ENCODE data around the gene GRID1.

GRID1 gene

GRCh38 chr10:85925201-85925750, 441.3 kb downstream of the GRID1 start:
- no peak for DNase-seq (ENCODE audit: low read depth)

GRCh38 chr10:85924382-85925102, 442.1 kb downstream of the GRID1 start:
- DNase-seq (ENCODE audit: low read depth) = no peak

DNA sequence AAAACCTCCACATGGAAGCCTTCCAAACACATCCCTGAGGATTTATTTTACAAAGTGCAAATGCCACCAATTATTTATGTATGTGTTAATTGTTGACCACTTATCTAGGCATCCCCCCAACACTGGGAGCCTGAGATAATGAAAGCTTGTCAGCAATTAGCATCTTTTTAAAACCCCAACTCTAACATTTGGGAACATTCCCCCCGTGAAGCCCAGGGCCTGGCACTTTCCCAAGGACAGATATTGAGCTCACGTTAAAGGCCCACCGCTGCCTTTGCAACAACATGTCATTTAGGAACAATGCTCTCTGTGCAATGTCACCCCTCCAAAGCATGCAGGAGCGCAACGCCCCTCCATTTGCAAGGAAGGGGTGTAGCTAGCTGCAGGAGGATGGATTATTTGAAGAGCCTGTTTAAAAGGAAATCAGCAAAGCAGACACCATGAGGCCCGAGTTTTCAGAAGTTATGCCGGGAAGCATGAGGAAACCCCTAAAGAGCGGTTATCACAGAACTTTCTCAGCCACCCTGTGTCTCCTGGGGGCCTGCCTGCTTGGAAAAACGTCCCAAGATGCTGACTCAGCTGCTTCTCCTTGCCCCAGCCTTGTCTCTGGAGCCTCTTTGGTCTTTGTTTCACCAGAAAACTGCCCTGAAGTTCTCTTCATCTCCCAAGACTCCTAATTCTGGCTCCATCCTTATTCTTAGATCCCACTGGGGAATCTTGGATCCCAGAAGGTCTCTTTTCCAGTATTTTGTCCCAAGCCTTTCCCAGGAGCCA, 444.1 kb downstream of the GRID1 start:
- no peak for DNase-seq (ENCODE audit: low read depth)

DNA sequence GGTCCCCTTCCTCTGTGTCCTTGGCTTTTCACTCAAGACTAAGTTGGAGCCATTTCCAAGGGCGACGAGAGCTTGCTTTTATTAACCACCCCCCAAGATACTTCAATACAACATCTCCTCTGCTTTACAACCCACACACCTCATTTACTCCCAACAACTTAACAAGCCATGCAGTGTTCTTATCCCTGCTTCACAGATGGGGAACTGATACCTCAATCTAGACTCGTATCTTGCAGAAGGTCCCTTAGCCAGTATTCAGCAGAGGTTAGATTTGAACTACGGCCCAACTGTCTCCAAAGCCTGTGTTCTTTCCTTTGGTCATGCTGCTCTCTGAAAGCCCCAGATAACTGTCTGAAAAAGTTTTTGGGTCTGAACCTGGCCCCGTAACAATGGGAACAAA, 444.8 kb downstream of the GRID1 start:
- DNase-seq (ENCODE audit: low read depth) = no peak

DNA sequence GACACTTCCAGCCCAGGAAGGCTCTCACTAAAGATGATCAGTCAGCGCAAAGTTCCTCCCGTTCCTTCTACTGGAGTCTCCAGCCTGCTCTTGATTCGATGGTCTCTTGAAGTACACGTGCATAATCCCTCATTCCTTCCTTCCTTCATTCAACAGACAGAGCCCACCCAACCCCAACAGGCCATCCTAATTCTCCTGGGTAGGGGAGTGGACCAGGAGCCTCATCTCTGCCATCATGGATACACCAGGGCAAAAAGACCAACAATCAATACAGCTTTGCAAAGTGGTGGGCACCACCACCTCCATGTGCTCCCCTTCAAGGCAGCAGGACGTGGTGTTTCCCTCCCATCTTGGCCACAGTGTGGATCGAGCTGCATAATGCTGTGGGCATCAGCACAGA, 446.3 kb downstream of the GRID1 start:
- no peak for DNase-seq (ENCODE audit: low read depth)

DNA sequence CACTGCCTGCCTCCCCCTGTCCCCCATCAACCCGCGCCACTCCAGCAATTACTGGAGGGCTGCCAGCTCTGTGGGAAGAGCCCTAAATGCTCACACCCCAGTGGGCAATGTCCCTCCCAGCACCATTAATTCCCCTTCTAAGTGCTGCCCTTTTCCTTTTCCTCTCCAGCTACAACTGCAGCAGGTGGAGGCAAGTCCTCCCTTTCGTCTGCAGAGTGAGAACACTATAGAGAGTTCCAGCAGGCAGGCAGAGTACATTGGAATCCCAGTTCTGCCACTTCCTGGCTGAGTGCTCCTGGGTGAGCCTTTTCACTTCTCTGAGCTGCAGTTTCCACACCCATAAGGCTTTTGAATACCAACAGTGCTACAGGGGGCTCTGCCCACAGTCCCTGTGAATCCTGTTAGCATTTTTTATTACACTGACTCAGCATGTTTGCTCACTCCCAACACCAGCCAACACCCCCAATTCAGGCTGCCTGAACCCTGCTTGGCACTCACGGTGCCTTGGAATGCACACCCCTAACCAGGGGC, 447.0 kb downstream of the GRID1 start:
- no peak for DNase-seq (ENCODE audit: low read depth)

DNA sequence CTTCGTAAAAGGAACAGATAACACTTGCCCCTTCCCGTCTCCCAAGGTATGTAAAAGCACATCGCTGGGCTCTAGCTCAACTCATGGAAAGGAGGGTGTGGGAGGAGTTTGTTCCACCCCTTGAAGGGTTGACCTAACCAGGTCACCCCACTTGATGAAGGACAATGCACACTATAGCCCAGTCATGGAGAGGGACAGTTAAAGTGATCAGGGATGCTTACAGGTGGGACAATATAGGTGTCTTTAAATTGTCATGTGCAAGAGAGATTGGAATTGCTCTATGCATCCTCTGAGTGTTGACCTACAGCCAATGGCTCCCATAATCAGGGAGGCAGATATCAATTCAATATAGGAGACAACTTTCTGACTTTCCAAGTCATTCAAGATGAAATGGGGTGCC, 448.2 kb downstream of the GRID1 start:
- DNase-seq (ENCODE audit: low read depth) = no peak

GRCh38 chr10:85917601-85918000, 449.0 kb downstream of the GRID1 start:
- DNase-seq (ENCODE audit: low read depth) = no peak

- DNase-seq (ENCODE audit: low read depth) = no peak
Observed at GRCh38 chr10:85916994-85917573, 449.5 kb downstream of the GRID1 start.

DNA sequence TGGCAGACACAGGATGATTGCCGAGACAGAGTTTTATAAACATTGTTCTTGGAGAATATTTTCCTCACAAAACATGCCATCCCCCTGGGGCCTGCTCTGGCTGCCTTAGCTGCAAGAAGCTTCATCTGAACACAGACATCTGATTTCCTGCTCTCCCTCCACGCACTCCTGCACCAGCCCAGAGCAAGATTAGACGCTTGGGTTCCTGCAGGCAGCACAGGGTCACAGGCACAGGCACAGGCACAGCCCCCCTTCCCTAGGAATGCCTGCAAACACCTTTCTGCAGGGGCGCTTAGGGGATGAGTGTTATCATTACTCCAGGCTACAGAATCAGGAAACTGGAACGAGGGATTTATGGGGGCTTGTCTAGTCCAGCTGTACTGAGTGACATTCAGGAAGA, 450.3 kb downstream of the GRID1 start:
- no peak for DNase-seq (ENCODE audit: low read depth)

DNA sequence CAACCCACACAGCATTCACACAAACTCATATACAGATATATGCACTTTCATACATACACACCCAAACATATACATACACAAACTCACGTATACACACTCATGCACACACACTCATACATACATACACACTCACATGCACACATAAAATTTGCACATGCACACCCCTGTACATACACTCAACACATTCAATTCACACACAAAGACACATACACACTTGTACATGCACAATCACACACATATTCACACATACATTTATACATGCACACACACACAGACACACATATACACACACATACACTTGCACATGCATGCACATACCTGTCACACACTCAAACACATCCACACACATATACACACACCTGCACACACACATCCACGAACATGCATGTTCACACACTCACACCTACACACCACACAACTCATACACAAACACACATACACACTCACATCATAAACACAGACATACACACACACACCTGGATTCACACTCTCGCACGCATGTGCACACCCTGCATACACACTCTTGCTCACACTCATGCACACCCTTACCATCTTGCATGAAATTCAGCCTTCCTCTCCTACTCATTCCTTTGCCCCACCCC, 451.2 kb downstream of the GRID1 start:
- DNase-seq (ENCODE audit: low read depth) = no peak

GRCh38 chr10:85914720-85915119, 451.9 kb downstream of the GRID1 start:
- no peak for DNase-seq (ENCODE audit: low read depth)

DNA sequence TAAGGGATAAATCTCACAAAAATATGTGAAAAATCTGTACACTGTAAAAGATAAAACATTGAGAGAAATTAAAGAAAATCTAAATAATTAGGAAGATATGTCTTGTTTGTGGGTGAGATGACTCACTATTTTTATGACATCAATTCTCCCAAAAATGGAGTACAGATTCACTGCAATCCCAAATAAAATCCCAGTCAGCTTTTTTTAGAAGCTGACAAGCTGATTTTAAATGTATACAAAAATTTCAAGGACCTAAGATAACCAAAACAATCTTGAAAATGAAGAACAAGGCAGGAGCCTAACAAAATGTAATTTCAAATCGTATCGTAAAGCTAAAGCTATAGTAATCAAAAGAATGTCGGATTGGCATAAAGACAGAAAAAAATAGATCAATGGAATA, 458.1 kb downstream of the GRID1 start:
- no peak for DNase-seq (ENCODE audit: low read depth)

DNA sequence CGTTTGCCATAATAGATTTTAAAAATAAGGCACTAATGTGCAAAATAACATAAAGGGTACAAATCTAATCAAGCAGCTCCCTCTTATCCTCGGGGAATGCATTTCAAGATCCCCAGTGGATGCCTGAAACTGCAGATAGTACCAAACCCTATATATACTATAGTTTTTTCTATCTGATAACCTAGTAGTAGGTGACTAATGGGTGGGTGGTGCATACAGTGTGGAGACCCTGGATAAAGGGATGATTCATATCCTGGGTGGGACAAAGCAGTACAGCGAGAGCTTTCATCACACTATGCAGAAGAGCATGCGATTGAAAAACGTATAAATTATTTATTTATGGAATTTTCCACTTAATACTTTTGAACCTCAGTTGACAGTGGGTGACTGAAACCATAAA, 464.5 kb downstream of the GRID1 start:
- no peak for DNase-seq (ENCODE audit: low read depth)

GRCh38 chr10:85901599-85901998, 465.0 kb downstream of the GRID1 start:
- DNase-seq (ENCODE audit: low read depth) = no peak

- no peak for DNase-seq (ENCODE audit: low read depth)
Observed at GRCh38 chr10:85900487-85900886, 466.1 kb downstream of the GRID1 start.

DNA sequence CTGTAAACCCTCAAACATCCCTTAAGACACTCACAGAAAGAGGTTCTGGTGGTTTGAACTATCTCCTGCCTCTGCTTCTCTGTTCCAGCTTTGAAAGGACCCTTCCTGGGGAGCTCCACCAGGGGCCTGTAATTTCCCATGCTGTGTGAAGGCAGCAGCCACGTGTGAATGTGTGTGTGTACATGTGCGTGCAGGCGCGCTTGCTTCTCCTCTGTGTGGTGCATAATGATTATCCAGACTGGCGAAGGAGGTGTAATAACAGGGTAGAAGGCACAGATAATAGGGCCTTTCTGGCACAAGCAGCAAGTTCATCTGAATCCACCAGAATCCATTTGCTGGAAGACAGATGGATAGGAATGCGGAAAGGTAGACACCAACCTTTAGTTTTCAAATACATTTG, 466.5 kb downstream of the GRID1 start:
- no peak for DNase-seq (ENCODE audit: low read depth)

GRCh38 chr10:85891472-85891871, 475.1 kb downstream of the GRID1 start:
- DNase-seq (ENCODE audit: low read depth) = no peak

DNA sequence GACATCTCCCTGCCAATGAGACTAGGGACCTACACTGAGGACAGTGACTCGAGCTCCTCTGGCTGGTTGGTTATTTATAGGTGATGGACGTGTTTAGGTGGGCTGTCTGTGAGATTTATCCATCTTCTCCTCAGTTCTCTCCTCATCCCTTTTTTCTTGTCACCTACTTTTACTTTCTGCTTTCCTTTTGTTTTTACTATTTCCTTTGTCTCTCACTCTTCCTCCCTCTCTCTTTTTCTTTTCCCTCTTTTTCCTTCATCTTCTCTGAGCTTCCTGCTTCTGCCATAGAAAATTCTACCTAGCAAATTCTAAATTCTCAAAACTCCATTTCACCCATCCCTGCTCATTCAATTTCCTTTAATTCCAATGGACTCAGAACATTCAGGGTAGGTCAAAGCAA, 478.0 kb downstream of the GRID1 start:
- DNase-seq (ENCODE audit: low read depth) = no peak

- DNase-seq (ENCODE audit: low read depth) = no peak
Observed at GRCh38 chr10:85888004-85888403, 478.6 kb downstream of the GRID1 start.

- no peak for DNase-seq (ENCODE audit: low read depth)
Observed at GRCh38 chr10:85874208-85874607, 492.4 kb downstream of the GRID1 start.

- no peak for DNase-seq (ENCODE audit: low read depth)
Observed at GRCh38 chr10:85873063-85873462, 493.5 kb downstream of the GRID1 start.

All from HS-5 (cell line).